Kidney (tissue), 14 donors: ENCODE results near the gene PCDH9. TPM values are rescaled to one million over a fixed set of nuclear protein-coding genes. Genes with fewer than 3 reads are reported as not detected.

Experiments
- DNase-seq, 5 donors: peaks; one replicate each; pipeline ENCODE4 v3.0.0-alpha.2; 2013 to 2020
- FAIRE-seq: peaks from 2 replicates; lab custom pipeline; 2012; peaks lifted over from hg19 to GRCh38; lab: Jason Lieb, UNC
- H3K27ac ChIP-seq, 2 donors: one replicate each; pipeline ENCODE4 v1.7.0; 2013; ENCODE audit warnings: low read depth in 2 of 2, low read length in 2 of 2, inconsistent platforms in 1 of 2
- H3K27me3 ChIP-seq: one replicate; pipeline ENCODE4 v1.7.1; 2013; ENCODE audit warnings: low read length, inconsistent platforms; ENCODE audit not compliant: control insufficient read depth, insufficient read depth
- H3K36me3 ChIP-seq, 3 donors: one replicate each; pipeline versions ENCODE4 v1.7.0 to v1.7.1; 2013; ENCODE audit warnings: low read length in 3 of 3, control low read depth in 1 of 3, inconsistent platforms in 1 of 3; ENCODE audit not compliant: insufficient read depth in 3 of 3, control insufficient read depth in 2 of 3
- H3K4me1 ChIP-seq, 3 donors: one replicate each; pipeline versions ENCODE4 v1.7.0 to v1.7.1; 2013; ENCODE audit warnings: low read length in 3 of 3, inconsistent platforms in 1 of 3, low read depth in 1 of 3; ENCODE audit not compliant: control insufficient read depth in 2 of 3, insufficient read depth in 2 of 3
- H3K4me3 ChIP-seq, 3 donors: one replicate each; pipeline versions ENCODE4 v1.7.0 to v1.8.1; 2013; ENCODE audit warnings: low read length in 3 of 3, control low read depth in 1 of 3, inconsistent platforms in 1 of 3
- H3K9ac ChIP-seq, 3 donors: one replicate each; pipeline versions ENCODE4 v1.7.0 to v1.7.1; 2013; ENCODE audit warnings: low read length in 3 of 3, control low read depth in 1 of 3, inconsistent platforms in 1 of 3
- H3K9me3 ChIP-seq, 3 donors: one replicate each; pipeline versions ENCODE4 v1.7.0 to v1.7.1; 2013; ENCODE audit warnings: low read length in 3 of 3, control low read depth in 1 of 3, inconsistent platforms in 1 of 3; ENCODE audit not compliant: control insufficient read depth in 2 of 3, insufficient read depth in 1 of 3
- CTCF ChIP-seq: IDR thresholded peaks from 3 replicates; pipeline ENCODE4 v1.5.1; 2012; ENCODE audit warnings: mild to moderate bottlenecking, moderate library complexity, borderline replicate concordance; ENCODE audit not compliant: insufficient read depth; ENCODE audit errors: extremely low read depth
- intact Hi-C: fragments of 100-400 bp; cut with DNase I; formaldehyde crosslinking; loops from one replicate; pipeline ENCODE4 v1.11.1; 2022
- polyA plus RNA-seq: library from polyadenylated mRNA; stranded (reverse); fragments of 350-450 nt; fragmentation: Illumina TruSeq; extraction: RNeasy Lipid Tissue Mini Kit (QIAGEN cat#74804); gene quantifications from one replicate; pipeline ENCODE4 v1.2.3, GENCODE V29; 2014; ENCODE audit warnings: low read depth, low replicate concordance; ENCODE audit not compliant: insufficient read depth
- total RNA-seq: library from RNA; stranded (reverse); fragmentation: NEBNext Ultra II Directional; extraction: Animal tissue kit (Norgen Biotek cat#: 25700); gene quantifications from one replicate; pipeline ENCODE4 v1.2.1, GENCODE V29; 2021
- donor health status: control.
- donor health status: control.
- donor health status: control.
- donor health status: control.
- donor health status: control.
- donor health status: DM: yes; HTN: yes; CAD: no.
- donor health status: Normal renal cell carcinoma (clear cell type).

The PCDH9 gene
- total and polyA plus RNA-seq, 2 donors from 2014 or later = 1.6 to 9.5 TPM

- Histone ChIP-seq H3K27ac (no peak overlapping the region), H3K4me1 (no peaks in the 10 kb centered on the region), H3K4me3 (no peak overlapping the region), H3K27me3 (no peaks in the 10 kb centered on the region), H3K9ac (no peak overlapping the region), H3K9me3 (no peaks in the 10 kb centered on the region), H3K36me3 (no peaks in the 10 kb centered on the region)
- no peak for TF ChIP-seq CTCF
- intact Hi-C loops = no loop called here
- DNase-seq (no peak), FAIRE-seq (no peak)
Observed at GRCh38 chr13:66459143-66459542, 771.0 kb downstream of the PCDH9 start.

- Histone ChIP-seq H3K27me3 (no peaks in the 10 kb centered on the region), H3K9me3 (no peaks in the 10 kb centered on the region), H3K36me3 (no peaks in the 10 kb centered on the region), H3K9ac (no peak overlapping the region), H3K4me1 (no peaks in the 10 kb centered on the region), H3K4me3 (no peak overlapping the region), H3K27ac (no peak overlapping the region)
- TF ChIP-seq CTCF = no peak
- intact Hi-C loops = no loop called here
- FAIRE-seq (no peak), DNase-seq (no peak)
Observed at GRCh38 chr13:66446413-66446812, 783.7 kb downstream of the PCDH9 start.

- intact Hi-C loops = no loop called here
- Histone ChIP-seq H3K4me3 (no peak overlapping the region), H3K27ac (no peak overlapping the region), H3K27me3 (no peaks in the 10 kb centered on the region), H3K9me3 (no peaks in the 10 kb centered on the region), H3K9ac (no peak overlapping the region), H3K4me1 (no peaks in the 10 kb centered on the region), H3K36me3 (no peaks in the 10 kb centered on the region)
- FAIRE-seq (no peak), DNase-seq (no peak)
- no peak for TF ChIP-seq CTCF
Observed at GRCh38 chr13:66443926-66444325, 786.2 kb downstream of the PCDH9 start.

- Histone ChIP-seq H3K36me3 (no peaks in the 10 kb centered on the region), H3K9me3 (no peaks in the 10 kb centered on the region), H3K4me1 (no peaks in the 10 kb centered on the region), H3K27me3 (no peaks in the 10 kb centered on the region), H3K27ac (no peak overlapping the region), H3K4me3 (no peak overlapping the region), H3K9ac (no peak overlapping the region)
- FAIRE-seq (no peak), DNase-seq (no peak)
- no peak for TF ChIP-seq CTCF
- intact Hi-C loops = no loop called here
Observed at GRCh38 chr13:66440938-66441337, 789.2 kb downstream of the PCDH9 start.
